Activated CD4-positive, alpha-beta T cell treated with anti-CD3 and anti-CD28 coated beads for 36 hours (primary cell): ENCODE measurements around the gene LMO1. TPM values are rescaled to one million over a fixed set of nuclear protein-coding genes. Genes with fewer than 3 reads are reported as not detected.

Source experiments
- ATAC-seq: fragments of 200-7000 bp; cut with Tn5 transposase; one replicate; pipeline ENCODE4 v1.10.0; 2021; ENCODE audit warnings: mild to moderate bottlenecking, moderate library complexity
- CTCF ChIA-PET: fragments of 350-600 bp; sonication (Branson Sonifier 250); formaldehyde crosslinking; loops from one replicate; lab custom pipeline; 2021; ENCODE audit warnings: antibody characterized with exemption; lab: Charles Lee
- POLR2A ChIA-PET: fragments of 350-600 bp; sonication (Branson Sonifier 250); formaldehyde crosslinking; loops from one replicate; lab custom pipeline; 2021; ENCODE audit warnings: antibody characterized with exemption, inconsistent platforms; lab: Charles Lee
- DNase-seq: peaks from one replicate; pipeline ENCODE4 v3.0.0-alpha.2; 2020
- H3K27ac Mint-ChIP-seq: one replicate; pipeline ENCODE4 v1.8.0; 2021; ENCODE audit warnings: mixed read lengths
- H3K27me3 Mint-ChIP-seq: one replicate; pipeline ENCODE4 v1.8.0; 2021; ENCODE audit warnings: mixed read lengths
- H3K36me3 Mint-ChIP-seq: one replicate; pipeline ENCODE4 v1.8.0; 2021; ENCODE audit warnings: low read depth, mixed read lengths
- H3K4me1 Mint-ChIP-seq: one replicate; pipeline ENCODE4 v1.8.0; 2021; ENCODE audit warnings: mixed read lengths
- H3K4me3 Mint-ChIP-seq: one replicate; pipeline ENCODE4 v1.8.0; 2021; ENCODE audit warnings: mild to moderate bottlenecking, moderate library complexity, mixed read lengths
- H3K9me3 Mint-ChIP-seq: one replicate; pipeline ENCODE4 v1.8.0; 2021; ENCODE audit warnings: low read depth, mixed read lengths
- intact Hi-C, 2 experiments: fragments of 100-400 bp; cut with DNase I in 1 of 2; cut with micrococcal nuclease in 1 of 2; formaldehyde crosslinking; loops; one replicate each; pipeline versions ENCODE4 v1.14.2 to v1.15.1; 2022 to 2024; cut with DNase I, micrococcal nuclease
- total RNA-seq, 2 experiments: library from RNA; stranded (reverse); gene quantifications; one replicate each; pipeline ENCODE4 v1.2.3, GENCODE V29; 2021

The LMO1 gene
- total RNA-seq, 2 experiments from 2014 or later = not detected

GRCh38 chr11:8241373-8242117 lies 22.1 kb downstream of the LMO1 start:
- POLR2A ChIA-PET = no interaction called here
- intact Hi-C loops = no loop called here
- no peak overlapping the region for H3K27ac Mint-ChIP-seq
- no peaks in the 10 kb centered on the region for H3K9me3 Mint-ChIP-seq
- CTCF ChIA-PET = interaction anchor here (0.6 kb wide), 1 partner anchor 567 kb away, joined by 3 read pairs; no protein-coding TSS in a partner anchor
- ATAC-seq (no peak), DNase-seq (no peak)
- H3K4me3 Mint-ChIP-seq = no peak overlapping the region
- no peaks in the 10 kb centered on the region for H3K4me1 Mint-ChIP-seq
- no peaks in the 10 kb centered on the region for H3K36me3 Mint-ChIP-seq
- H3K27me3 Mint-ChIP-seq = peaks cover 4% of the 10 kb centered on the region

GRCh38 chr11:8239536-8240228 lies 24.0 kb downstream of the LMO1 start:
- POLR2A ChIA-PET = no interaction called here
- H3K27ac Mint-ChIP-seq = no peak overlapping the region
- no peaks in the 10 kb centered on the region for H3K9me3 Mint-ChIP-seq
- no peak for ATAC-seq
- no peaks in the 10 kb centered on the region for H3K36me3 Mint-ChIP-seq
- no peak overlapping the region for H3K4me3 Mint-ChIP-seq
- DNase-seq = no peak
- CTCF ChIA-PET = no interaction called here
- peaks cover 4% of the 10 kb centered on the region for H3K4me1 Mint-ChIP-seq
- intact Hi-C loops = no loop called here
- H3K27me3 Mint-ChIP-seq = peaks cover 2% of the 10 kb centered on the region

GRCh38 chr11:8239040-8239439 lies 24.6 kb downstream of the LMO1 start:
- no peak overlapping the region for H3K4me3 Mint-ChIP-seq
- no peak overlapping the region for H3K27ac Mint-ChIP-seq
- DNase-seq = no peak
- no peak for ATAC-seq
- H3K36me3 Mint-ChIP-seq = no peaks in the 10 kb centered on the region
- intact Hi-C loops = no loop called here
- CTCF ChIA-PET = interaction anchor here (1.9 kb wide), 1 partner anchor 25 kb away, joined by 6 read pairs; the partner anchor contains the start of gene LMO1
- H3K4me1 Mint-ChIP-seq = peaks cover 4% of the 10 kb centered on the region
- POLR2A ChIA-PET = no interaction called here
- H3K9me3 Mint-ChIP-seq = no peaks in the 10 kb centered on the region
- peaks cover 2% of the 10 kb centered on the region for H3K27me3 Mint-ChIP-seq

- peaks cover 4% of the 10 kb centered on the region for H3K4me1 Mint-ChIP-seq
- no peaks in the 10 kb centered on the region for H3K36me3 Mint-ChIP-seq
- intact Hi-C loops = no loop called here
- CTCF ChIA-PET = interaction anchor here (1.9 kb wide), 1 partner anchor 26 kb away, joined by 6 read pairs; the partner anchor contains the start of gene LMO1
- peaks cover 2% of the 10 kb centered on the region for H3K27me3 Mint-ChIP-seq
- ATAC-seq = no peak
- H3K9me3 Mint-ChIP-seq = no peaks in the 10 kb centered on the region
- no peak overlapping the region for H3K4me3 Mint-ChIP-seq
- no peak overlapping the region for H3K27ac Mint-ChIP-seq
- POLR2A ChIA-PET = no interaction called here
- no peak for DNase-seq
These were observed 26.2 kb downstream of the LMO1 start for GRCh38 chr11:8237453-8237852.

- POLR2A ChIA-PET = no interaction called here
- CTCF ChIA-PET = interaction anchor here (0.6 kb wide), 1 partner anchor 13 kb away, joined by 3 read pairs; no protein-coding TSS in a partner anchor
- Mint-ChIP-seq H3K27ac (no peak overlapping the region), H3K4me3 (no peak overlapping the region), H3K9me3 (no peaks in the 10 kb centered on the region), H3K4me1 (peaks cover 4% of the 10 kb centered on the region), H3K27me3 (no peaks in the 10 kb centered on the region), H3K36me3 (no peaks in the 10 kb centered on the region)
- intact Hi-C loops = no loop called here
- DNase-seq (no peak), ATAC-seq (no peak)
These were observed 27.8 kb downstream of the LMO1 start for GRCh38 chr11:8235925-8236324.

- Mint-ChIP-seq H3K27ac (no peak overlapping the region), H3K4me1 (peaks cover 4% of the 10 kb centered on the region), H3K27me3 (no peaks in the 10 kb centered on the region), H3K9me3 (no peaks in the 10 kb centered on the region), H3K36me3 (no peaks in the 10 kb centered on the region), H3K4me3 (no peak overlapping the region)
- POLR2A ChIA-PET = no interaction called here
- DNase-seq (no peak), ATAC-seq (no peak)
- CTCF ChIA-PET = no interaction called here
- intact Hi-C loops = no loop called here
These were observed 28.8 kb downstream of the LMO1 start for GRCh38 chr11:8234910-8235309.

GRCh38 chr11:8234425-8234821 lies 29.3 kb downstream of the LMO1 start:
- H3K4me3 Mint-ChIP-seq = no peak overlapping the region
- ChIA-PET CTCF (interaction anchor here (0.6 kb wide), 1 partner anchor 12 kb away, joined by 3 read pairs; no protein-coding TSS in a partner anchor), POLR2A (no interaction called here)
- no peaks in the 10 kb centered on the region for H3K9me3 Mint-ChIP-seq
- ATAC-seq (no peak), DNase-seq (no peak)
- H3K4me1 Mint-ChIP-seq = peaks cover 4% of the 10 kb centered on the region
- H3K27me3 Mint-ChIP-seq = no peaks in the 10 kb centered on the region
- H3K27ac Mint-ChIP-seq = no peak overlapping the region
- intact Hi-C loops = no loop called here
- H3K36me3 Mint-ChIP-seq = no peaks in the 10 kb centered on the region

GRCh38 chr11:8233691-8234424 lies 29.8 kb downstream of the LMO1 start:
- DNase-seq = no peak
- no peak overlapping the region for H3K27ac Mint-ChIP-seq
- no peak overlapping the region for H3K4me3 Mint-ChIP-seq
- peaks cover 4% of the 10 kb centered on the region for H3K4me1 Mint-ChIP-seq
- intact Hi-C loops = no loop called here
- H3K36me3 Mint-ChIP-seq = no peaks in the 10 kb centered on the region
- no peaks in the 10 kb centered on the region for H3K27me3 Mint-ChIP-seq
- ChIA-PET POLR2A (no interaction called here), CTCF (interaction anchor here (0.6 kb wide), 1 partner anchor 12 kb away, joined by 3 read pairs; no protein-coding TSS in a partner anchor)
- H3K9me3 Mint-ChIP-seq = no peaks in the 10 kb centered on the region
- no peak for ATAC-seq

GRCh38 chr11:8232849-8233606 lies 30.6 kb downstream of the LMO1 start:
- Mint-ChIP-seq H3K9me3 (no peaks in the 10 kb centered on the region), H3K4me3 (no peak overlapping the region), H3K4me1 (peaks cover 4% of the 10 kb centered on the region), H3K27me3 (no peaks in the 10 kb centered on the region), H3K27ac (no peak overlapping the region), H3K36me3 (no peaks in the 10 kb centered on the region)
- ATAC-seq (no peak), DNase-seq (no peak)
- CTCF ChIA-PET = interaction anchor here (1.2 kb wide), 1 partner anchor 10 kb away, joined by 3 read pairs; no protein-coding TSS in a partner anchor
- POLR2A ChIA-PET = no interaction called here
- intact Hi-C loops = no loop called here

GRCh38 chr11:8232414-8232813 lies 31.3 kb downstream of the LMO1 start:
- Mint-ChIP-seq H3K4me3 (no peak overlapping the region), H3K9me3 (no peaks in the 10 kb centered on the region), H3K36me3 (no peaks in the 10 kb centered on the region), H3K27ac (no peak overlapping the region), H3K4me1 (peaks cover 4% of the 10 kb centered on the region), H3K27me3 (no peaks in the 10 kb centered on the region)
- ChIA-PET POLR2A (no interaction called here), CTCF (interaction anchor here (0.8 to 1.2 kb wide), 2 partner anchors 9 to 32 kb away, joined by 3 read pairs; partner anchors contain the start of gene LMO1)
- ATAC-seq = no peak
- no peak for DNase-seq
- intact Hi-C loops = no loop called here

- POLR2A ChIA-PET = no interaction called here
- ATAC-seq (no peak), DNase-seq (no peak)
- intact Hi-C loops = no loop called here
- Mint-ChIP-seq H3K9me3 (no peaks in the 10 kb centered on the region), H3K4me1 (peaks cover 4% of the 10 kb centered on the region), H3K36me3 (no peaks in the 10 kb centered on the region), H3K27ac (no peak overlapping the region), H3K27me3 (no peaks in the 10 kb centered on the region), H3K4me3 (no peak overlapping the region)
- CTCF ChIA-PET = interaction anchor here (0.8 to 1.2 kb wide), 2 partner anchors 9 to 32 kb away, joined by 3 read pairs; partner anchors contain the start of gene LMO1
These were observed 31.7 kb downstream of the LMO1 start for GRCh38 chr11:8231979-8232378.
